ENCODE measurements around the gene LAT. TPM values are rescaled to one million over a fixed set of nuclear protein-coding genes. Genes with fewer than 3 reads are reported as not detected.

The LAT gene
- total RNA-seq, 1 donor, result 1.9 TPM

- no peak for TF ChIP-seq CTCF (IDR thresholded peaks at IDR 0.05; ENCODE audit: insufficient read depth, low read length)
Measured at GRCh38 chr16:29007730-29008593, 23.1 kb downstream of the LAT start.

GRCh38 chr16:29009050-29009837 is 24.4 kb downstream of the LAT start:
- H3K4me3 ChIP-seq (ENCODE audit: low read depth, low read length), result no peak overlapping the region
- DNase-seq (ENCODE audit: low read depth), result no peak
- TF ChIP-seq CTCF (IDR thresholded peaks at IDR 0.05; ENCODE audit: insufficient read depth, low read length), result no peak

More at GRCh38 chr16:29007730-29008593, 23.1 kb downstream of the LAT start:
- no peak overlapping the region for H3K4me3 ChIP-seq (ENCODE audit: low read depth, low read length)
- peak; percentile 43 for DNase-seq (ENCODE audit: low read depth)

GRCh38 chr16:29009838-29010166 is 24.9 kb downstream of the LAT start:
- no peak for DNase-seq (ENCODE audit: low read depth)

GRCh38 chr16:29011112-29011511 is 26.3 kb downstream of the LAT start:
- no peak for DNase-seq (ENCODE audit: low read depth)
- TF ChIP-seq CTCF (IDR thresholded peaks at IDR 0.05; ENCODE audit: insufficient read depth, low read length), result no peak
- H3K4me3 ChIP-seq (ENCODE audit: low read depth, low read length), result no peak overlapping the region

More at GRCh38 chr16:29009838-29010166, 24.9 kb downstream of the LAT start:
- H3K4me3 ChIP-seq (ENCODE audit: low read depth, low read length), result no peak overlapping the region
- no peak for TF ChIP-seq CTCF (IDR thresholded peaks at IDR 0.05; ENCODE audit: insufficient read depth, low read length)

GRCh38 chr16:29011851-29012250 is 27.0 kb downstream of the LAT start:
- no peak for DNase-seq (ENCODE audit: low read depth)
- no peak for TF ChIP-seq CTCF (IDR thresholded peaks at IDR 0.05; ENCODE audit: insufficient read depth, low read length)
- no peak overlapping the region for H3K4me3 ChIP-seq (ENCODE audit: low read depth, low read length)

- no peak for TF ChIP-seq CTCF (IDR thresholded peaks at IDR 0.05; ENCODE audit: insufficient read depth, low read length)
- no peak overlapping the region for H3K4me3 ChIP-seq (ENCODE audit: low read depth, low read length)
- DNase-seq (ENCODE audit: low read depth), result no peak
Measured at GRCh38 chr16:29012913-29013553, 28.2 kb downstream of the LAT start.
